Left lung (tissue), 10 donors: ENCODE measurements around the gene CFAP65. TPM values are rescaled to one million over a fixed set of nuclear protein-coding genes. Genes with fewer than 3 reads are reported as not detected.

Source experiments
- ATAC-seq: fragments of 200-7000 bp; cut with Tn5 transposase; one replicate; pipeline ENCODE4 v1.9.1; 2020; ENCODE audit warnings: moderate library complexity
- DNase-seq, 4 donors: peaks; one replicate each; pipeline ENCODE4 v3.0.0-alpha.2; 2013 to 2020
- H3K27ac ChIP-seq, 2 donors: fragments of 200-600 bp; sonication (generic) in 1 of 2; one replicate each; pipeline versions ENCODE4 v1.5.0 to v1.8.0; 2020 to 2021
- H3K27me3 ChIP-seq, 2 donors: fragments of 200-600 bp; sonication (generic) in 1 of 2; one replicate each; pipeline versions ENCODE4 v1.5.0 to v1.8.0; 2020 to 2021
- H3K36me3 ChIP-seq, 2 donors: fragments of 200-600 bp; sonication (generic) in 1 of 2; one replicate each; pipeline versions ENCODE4 v1.5.0 to v1.8.0; 2020 to 2021
- H3K4me1 ChIP-seq, 2 donors: fragments of 200-600 bp; one replicate each; pipeline ENCODE4 v1.8.0; 2021
- H3K4me3 ChIP-seq, 2 donors: fragments of 200-600 bp; sonication (generic) in 1 of 2; one replicate each; pipeline versions ENCODE4 v1.5.0 to v1.8.0; 2020 to 2021; ENCODE audit warnings: mild to moderate bottlenecking in 1 of 2
- H3K9me3 ChIP-seq, 2 donors: fragments of 200-600 bp; sonication (generic) in 1 of 2; one replicate each; pipeline versions ENCODE4 v1.5.0 to v1.8.0; 2020 to 2021
- CTCF ChIP-seq, 2 donors: fragments of 200-600 bp; sonication (generic) in 1 of 2; IDR thresholded peaks; one replicate each; pipeline versions ENCODE4 v1.5.0 to v1.8.0; 2021; ENCODE audit warnings: antibody characterized with exemption in 2 of 2
- intact Hi-C, 2 donors: fragments of 100-400 bp; cut with DNase I; formaldehyde crosslinking; loops; one replicate each; pipeline versions ENCODE4 v1.11.2 to v1.14.2; 2022
- polyA plus RNA-seq, 6 donors: library from polyadenylated mRNA; unstranded; fragments of 120-200 nt; gene quantifications; one replicate each; pipeline ENCODE4 v1.2.1, GENCODE V29; 2013; ENCODE audit not compliant: insufficient read length in 6 of 6
- total RNA-seq, 2 donors: library from RNA; stranded (reverse); fragmentation: NEBNext Ultra II Directional; extraction: Animal tissue kit (Norgen Biotek cat#: 25700); gene quantifications; one replicate each; pipeline ENCODE4 v1.2.1, GENCODE V29; 2021
- donor health status: DM: no; HTN: yes; CAD: no.
- donor health status: DM: no; HTN: no; CAD: no.

The CFAP65 gene
- total and polyA plus RNA-seq, 8 donors, result 0.83 to 4.3 (median 3.0) TPM; not detected in 1

- DNase-seq, result peak in 1 of 4 donors; percentile 75
- TF ChIP-seq CTCF (IDR thresholded peaks at IDR 0.05), result peak; percentile 43 to 61
- H3K4me1 ChIP-seq, result peaks cover 0 to 6% of the 10 kb centered on the region in 2 donors
- intact Hi-C loops, result no loop called here
- H3K9me3 ChIP-seq, result no peaks in the 10 kb centered on the region
- no peak overlapping the region for H3K27ac ChIP-seq
- H3K4me3 ChIP-seq, result no peak overlapping the region
- peaks cover 0 to 36% of the 10 kb centered on the region in 2 donors for H3K36me3 ChIP-seq
- no peaks in the 10 kb centered on the region for H3K27me3 ChIP-seq
- peak; percentile 68 for ATAC-seq
Measured at GRCh38 chr2:219073413-219074129, 32.3 kb upstream of the CFAP65 start.

GRCh38 chr2:219072741-219073250 lies 31.5 kb upstream of the CFAP65 start:
- Histone ChIP-seq H3K27ac (no peak overlapping the region), H3K9me3 (no peaks in the 10 kb centered on the region), H3K27me3 (no peaks in the 10 kb centered on the region), H3K4me3 (no peak overlapping the region), H3K4me1 (peaks cover 0 to 6% of the 10 kb centered on the region in 2 donors), H3K36me3 (peaks cover 0 to 34% of the 10 kb centered on the region in 2 donors)
- TF ChIP-seq CTCF (IDR thresholded peaks at IDR 0.05), result no peak
- DNase-seq (no peak), ATAC-seq (no peak)
- intact Hi-C loops, result no loop called here

- Histone ChIP-seq H3K4me1 (no peaks in the 10 kb centered on the region), H3K27ac (no peak overlapping the region), H3K27me3 (no peaks in the 10 kb centered on the region), H3K4me3 (no peak overlapping the region), H3K36me3 (peaks cover 0 to 18% of the 10 kb centered on the region in 2 donors), H3K9me3 (no peaks in the 10 kb centered on the region)
- ATAC-seq (peak; percentile 90), DNase-seq (no peak)
- intact Hi-C loops, result no loop called here
- TF ChIP-seq CTCF (IDR thresholded peaks at IDR 0.05), result no peak
Measured at GRCh38 chr2:219071131-219071816, 30.0 kb upstream of the CFAP65 start.

- ATAC-seq (peak; percentile 82), DNase-seq (no peak)
- intact Hi-C loops, result no loop called here
- no peaks in the 10 kb centered on the region for H3K9me3 ChIP-seq
- no peaks in the 10 kb centered on the region for H3K36me3 ChIP-seq
- no peak overlapping the region for H3K4me3 ChIP-seq
- peaks cover 23 to 41% of the 10 kb centered on the region in 2 donors for H3K27me3 ChIP-seq
- H3K4me1 ChIP-seq, result peaks cover 4 to 8% of the 10 kb centered on the region in 2 donors
- TF ChIP-seq CTCF (IDR thresholded peaks at IDR 0.05), result no peak
- no peak overlapping the region for H3K27ac ChIP-seq
Measured at GRCh38 chr2:219065484-219065883, 24.2 kb upstream of the CFAP65 start.

GRCh38 chr2:219062081-219062480 lies 20.8 kb upstream of the CFAP65 start:
- Histone ChIP-seq H3K4me3 (no peak overlapping the region), H3K36me3 (no peaks in the 10 kb centered on the region), H3K4me1 (peaks cover 29 to 40% of the 10 kb centered on the region in 2 donors), H3K9me3 (no peaks in the 10 kb centered on the region), H3K27ac (no peak overlapping the region), H3K27me3 (peaks cover 57 to 75% of the 10 kb centered on the region in 2 donors)
- ATAC-seq (no peak), DNase-seq (no peak)
- no peak for TF ChIP-seq CTCF (IDR thresholded peaks at IDR 0.05)
- intact Hi-C loops, result no loop called here
